Suppressor macrophage treated with lipopolysaccharide for 4 hours (primary cell): ENCODE data around the gene MTF1.
"Not testable (repeated sequence)": the region's sequence is repeated elsewhere in the genome, so short reads cannot be mapped to it uniquely, and the experiment has no call there.

ENCODE experiments used
- DNase-seq: peaks from one replicate; pipeline ENCODE4 v3.0.0-alpha.2; 2020

The MTF1 gene

GRCh38 chr1:37782491-37782890 lies 76.9 kb downstream of the MTF1 start:
- DNase-seq, result no peak

- DNase-seq, result no peak
Observed at GRCh38 chr1:37778654-37779053, 80.7 kb downstream of the MTF1 start.

- DNase-seq, result peak; percentile 24
Observed at GRCh38 chr1:37776946-37777516, 82.4 kb downstream of the MTF1 start.

GRCh38 chr1:37771440-37771839 lies 88.0 kb downstream of the MTF1 start:
- DNase-seq, result not testable (repeated sequence)

GRCh38 chr1:37767488-37767887 lies 91.9 kb downstream of the MTF1 start:
- no peak for DNase-seq

GRCh38 chr1:37765916-37766664 lies 93.3 kb downstream of the MTF1 start:
- DNase-seq, result no peak

- DNase-seq, result no peak
Observed at GRCh38 chr1:37764888-37765441, 94.4 kb downstream of the MTF1 start, which contains the start of gene EPHA10. Gene EPHA10 (minus strand): TSS chr1:37765120. CDS start chr1:37765066, 54 bp downstream.

GRCh38 chr1:37764414-37764825 lies 95.0 kb downstream of the MTF1 start:
- DNase-seq, result peak; percentile 46

- no peak for DNase-seq
Observed at GRCh38 chr1:37763791-37764413, 95.5 kb downstream of the MTF1 start.

- DNase-seq, result no peak
Observed at GRCh38 chr1:37762516-37762915, 96.9 kb downstream of the MTF1 start.

- no peak for DNase-seq
Observed at GRCh38 chr1:37761416-37762095, 97.8 kb downstream of the MTF1 start.
